GM12878 (cell line): Measurements from ENCODE around the gene MUL1.
"Not testable (repeated sequence)": the region's sequence is repeated elsewhere in the genome, so short reads cannot be mapped to it uniquely, and the experiment has no call there.

Experiments
- EGR1 ChIP-seq, 2 experiments: IDR thresholded peaks; 1 replicate in 1 of 2; 2 replicates in 1 of 2; pipeline ENCODE4 v1.6.1; 2011 to 2012; ENCODE audit warnings: low read depth in 2 of 2, low read length in 2 of 2, borderline replicate concordance in 1 of 2, mild to moderate bottlenecking in 1 of 2, moderate library complexity in 1 of 2
- HDGF ChIP-seq: fragments of 450-650 bp; IDR thresholded peaks from 2 replicates; pipeline ENCODE4 v1.6.1; 2016; ENCODE audit warnings: antibody characterized with exemption
- NFYA ChIP-seq: IDR thresholded peaks from 2 replicates; pipeline ENCODE4 v1.6.1; 2011; ENCODE audit warnings: low read depth, mild to moderate bottlenecking, low read length, improper control_type of control experiment, borderline replicate concordance
- POLR2A ChIP-seq: IDR thresholded peaks from 2 replicates; pipeline ENCODE4 v1.6.1; 2011; ENCODE audit warnings: low read depth, mild to moderate bottlenecking, low read length
- RB1 ChIP-seq: fragments of 450-650 bp; formaldehyde crosslinking; IDR thresholded peaks from 2 replicates; pipeline ENCODE4 v1.6.1; 2017; ENCODE audit warnings: mild to moderate bottlenecking, borderline replicate concordance
- RCOR1 ChIP-seq: conservative IDR thresholded peaks from 2 replicates; pipeline ENCODE4 v1.6.1; 2012; ENCODE audit warnings: low read depth, low read length, improper control_type of control experiment
- RFX5 ChIP-seq: IDR thresholded peaks from 2 replicates; pipeline ENCODE4 v1.6.1; 2011; ENCODE audit warnings: low read depth, low read length, improper control_type of control experiment
- SREBF2 ChIP-seq: IDR thresholded peaks from 2 replicates; pipeline ENCODE4 v1.6.1; 2012; ENCODE audit warnings: mild to moderate bottlenecking, low read length
- SRF ChIP-seq, 2 experiments: IDR thresholded peaks; 2 replicates each; pipeline ENCODE4 v1.6.1; 2011; ENCODE audit warnings: low read depth in 2 of 2, low read length in 2 of 2, mild to moderate bottlenecking in 1 of 2, moderate library complexity in 1 of 2
- TAF1 ChIP-seq: IDR thresholded peaks from 2 replicates; pipeline ENCODE4 v1.6.1; 2011; ENCODE audit warnings: mild to moderate bottlenecking, low read depth, low read length, borderline replicate concordance
- TARDBP ChIP-seq: IDR thresholded peaks from 2 replicates; pipeline ENCODE4 v1.6.1; 2016; ENCODE audit warnings: borderline replicate concordance
- ZNF274 ChIP-seq: IDR thresholded peaks from one replicate; pipeline ENCODE4 v1.8.0; 2011; ENCODE audit not compliant: insufficient read length, insufficient read depth
- TF ChIP-seq, protein P1 (sequence below): IDR thresholded peaks from 2 replicates; pipeline ENCODE4 v1.6.1; 2012; ENCODE audit warnings: mild to moderate bottlenecking, low read depth, low read length

- TF ChIP-seq NFYA; ZNF274; RFX5; SRF (IDR thresholded peaks at IDR 0.05; ENCODE audit: low read depth in 2 of 2, low read length in 2 of 2); POLR2A; TARDBP; TAF1; RB1; HDGF; RCOR1; SREBF2; EGR1 (IDR thresholded peaks at IDR 0.05; ENCODE audit: borderline replicate concordance in 1 of 2, low read depth in 2 of 2, low read length in 2 of 2): not testable (repeated sequence)
- TF ChIP-seq, protein P1, sequence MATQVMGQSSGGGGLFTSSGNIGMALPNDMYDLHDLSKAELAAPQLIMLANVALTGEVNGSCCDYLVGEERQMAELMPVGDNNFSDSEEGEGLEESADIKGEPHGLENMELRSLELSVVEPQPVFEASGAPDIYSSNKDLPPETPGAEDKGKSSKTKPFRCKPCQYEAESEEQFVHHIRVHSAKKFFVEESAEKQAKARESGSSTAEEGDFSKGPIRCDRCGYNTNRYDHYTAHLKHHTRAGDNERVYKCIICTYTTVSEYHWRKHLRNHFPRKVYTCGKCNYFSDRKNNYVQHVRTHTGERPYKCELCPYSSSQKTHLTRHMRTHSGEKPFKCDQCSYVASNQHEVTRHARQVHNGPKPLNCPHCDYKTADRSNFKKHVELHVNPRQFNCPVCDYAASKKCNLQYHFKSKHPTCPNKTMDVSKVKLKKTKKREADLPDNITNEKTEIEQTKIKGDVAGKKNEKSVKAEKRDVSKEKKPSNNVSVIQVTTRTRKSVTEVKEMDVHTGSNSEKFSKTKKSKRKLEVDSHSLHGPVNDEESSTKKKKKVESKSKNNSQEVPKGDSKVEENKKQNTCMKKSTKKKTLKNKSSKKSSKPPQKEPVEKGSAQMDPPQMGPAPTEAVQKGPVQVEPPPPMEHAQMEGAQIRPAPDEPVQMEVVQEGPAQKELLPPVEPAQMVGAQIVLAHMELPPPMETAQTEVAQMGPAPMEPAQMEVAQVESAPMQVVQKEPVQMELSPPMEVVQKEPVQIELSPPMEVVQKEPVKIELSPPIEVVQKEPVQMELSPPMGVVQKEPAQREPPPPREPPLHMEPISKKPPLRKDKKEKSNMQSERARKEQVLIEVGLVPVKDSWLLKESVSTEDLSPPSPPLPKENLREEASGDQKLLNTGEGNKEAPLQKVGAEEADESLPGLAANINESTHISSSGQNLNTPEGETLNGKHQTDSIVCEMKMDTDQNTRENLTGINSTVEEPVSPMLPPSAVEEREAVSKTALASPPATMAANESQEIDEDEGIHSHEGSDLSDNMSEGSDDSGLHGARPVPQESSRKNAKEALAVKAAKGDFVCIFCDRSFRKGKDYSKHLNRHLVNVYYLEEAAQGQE = not testable (repeated sequence)
These were observed 11.1 kb downstream of the MUL1 start for GRCh38 chr1:20496725-20497383.
